Stimulated activated CD8-positive, alpha-beta memory T cell treated with anti-CD3 and anti-CD28 coated beads, Interleukin-4, amount 100 ng/mL, for 24 hours (primary cell): ENCODE results near the gene CYP2C9.
"Not testable (repeated sequence)": the region's sequence is repeated elsewhere in the genome, so short reads cannot be mapped to it uniquely, and the experiment has no call there.

Experiments
- DNase-seq: peaks from one replicate; pipeline ENCODE4 v3.0.0-alpha.2; 2020; ENCODE audit warnings: low read depth

CYP2C9 gene

DNA sequence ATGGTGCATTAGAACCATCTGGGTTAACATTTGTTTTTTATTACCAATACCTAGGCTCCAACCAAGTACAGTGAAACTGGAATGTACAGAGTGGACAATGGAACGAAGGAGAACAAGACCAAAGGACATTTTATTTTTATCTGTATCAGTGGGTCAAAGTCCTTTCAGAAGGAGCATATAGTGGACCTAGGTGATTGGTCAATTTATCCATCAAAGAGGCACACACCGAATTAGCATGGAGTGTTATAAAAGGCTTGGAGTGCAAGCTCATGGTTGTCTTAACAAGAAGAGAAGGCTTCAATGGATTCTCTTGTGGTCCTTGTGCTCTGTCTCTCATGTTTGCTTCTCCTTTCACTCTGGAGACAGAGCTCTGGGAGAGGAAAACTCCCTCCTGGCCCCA is at the start of gene CYP2C9:
CYP2C9 (plus strand) TSS at position 276 of the 400 bp plus-strand sequence; CDS start at position 301, 25 bp downstream.
- no peak for DNase-seq

DNA sequence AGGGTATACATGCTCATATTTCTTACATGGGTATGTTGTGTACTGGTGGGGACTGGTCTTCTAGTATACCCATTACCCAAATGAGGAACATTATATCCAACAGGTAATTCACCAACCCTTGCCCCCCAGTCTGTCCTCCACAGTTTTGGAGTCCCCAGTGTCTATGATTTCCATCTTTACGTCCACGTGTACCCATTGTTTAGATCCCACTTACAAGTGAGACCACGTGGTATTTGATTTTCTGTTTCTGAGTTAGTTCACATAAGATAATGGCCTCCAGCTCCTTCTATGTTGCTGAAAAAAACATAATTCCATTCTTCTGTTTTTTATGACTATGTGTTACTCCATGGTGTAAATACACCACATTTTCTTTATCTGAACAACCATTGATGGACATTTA is 49.3 kb upstream of the CYP2C9 start:
- DNase-seq: no peak

DNA sequence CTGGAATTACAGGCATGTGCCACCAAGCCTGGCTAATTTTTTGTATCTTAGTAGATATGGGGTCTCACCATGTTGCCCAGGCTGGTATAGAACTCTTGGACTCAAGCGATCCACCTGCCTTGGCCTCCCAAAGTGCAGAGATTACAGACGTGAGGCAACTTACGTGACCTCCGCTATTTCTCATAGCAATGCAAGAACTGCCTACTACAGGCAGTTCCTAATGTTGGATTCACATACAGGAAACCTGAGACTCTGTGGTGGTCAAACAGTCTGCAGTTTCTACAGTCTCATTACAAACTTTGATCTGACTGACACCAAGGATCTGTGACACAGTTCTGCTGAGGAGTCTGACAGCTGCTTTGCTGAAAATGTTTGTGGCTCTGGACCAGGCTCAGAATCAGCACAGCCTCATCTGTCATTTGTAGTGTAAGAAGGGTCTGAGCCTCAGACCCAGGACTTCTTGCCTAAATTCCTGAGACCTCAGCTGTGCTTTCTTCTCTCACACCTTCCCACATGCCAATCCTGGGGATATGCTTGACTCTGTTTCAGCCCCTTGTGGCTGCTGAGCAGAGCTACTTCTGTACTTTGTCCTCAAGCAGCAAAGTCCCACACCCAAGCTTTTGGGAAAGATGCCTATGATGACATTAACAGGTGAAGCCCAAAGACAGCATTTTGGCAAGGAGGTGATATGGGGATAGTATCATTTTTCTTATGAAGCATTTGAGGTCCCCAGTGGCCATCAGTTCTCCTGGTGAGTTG is 48.0 kb upstream of the CYP2C9 start:
- no peak for DNase-seq

DNA sequence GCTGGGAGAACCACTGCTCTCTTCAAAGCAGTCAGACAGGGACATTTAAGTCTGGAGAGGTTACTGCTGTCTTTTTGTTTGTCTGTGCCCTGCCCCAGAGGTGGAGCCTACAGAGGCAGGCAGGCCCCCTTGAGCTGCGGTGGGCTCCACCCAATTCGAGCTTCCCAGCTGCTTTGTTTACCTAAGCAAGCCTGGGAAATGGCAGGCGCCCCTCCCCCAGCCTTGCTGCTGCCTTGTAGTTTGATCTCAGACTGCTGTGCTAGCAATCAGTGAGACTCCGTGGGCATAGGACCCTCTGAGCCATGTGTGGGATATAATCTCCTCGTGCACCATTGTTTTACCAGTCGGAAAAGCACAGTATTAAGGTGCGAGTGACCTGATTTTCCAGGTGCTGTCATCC is 40.0 kb upstream of the CYP2C9 start:
- not testable (repeated sequence) for DNase-seq

DNA sequence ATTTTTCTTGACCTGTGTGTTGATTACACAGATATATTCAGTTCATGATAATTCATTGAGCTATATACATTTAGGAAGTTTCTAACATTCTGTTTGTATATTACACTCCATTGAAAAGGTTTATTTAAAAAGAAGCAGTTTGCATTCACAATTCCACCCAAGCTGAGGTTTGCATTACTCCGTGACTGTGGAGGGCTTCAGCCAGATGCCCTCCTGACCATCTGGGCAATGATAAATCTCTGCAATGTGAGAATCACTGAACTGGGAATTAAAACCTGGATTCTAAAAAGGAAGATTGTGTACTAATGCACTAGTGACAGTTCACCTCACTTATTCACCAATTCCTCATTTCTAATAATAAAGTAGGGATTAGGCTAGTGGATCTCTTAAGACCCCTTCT is 36.4 kb upstream of the CYP2C9 start:
- DNase-seq: no peak

DNA sequence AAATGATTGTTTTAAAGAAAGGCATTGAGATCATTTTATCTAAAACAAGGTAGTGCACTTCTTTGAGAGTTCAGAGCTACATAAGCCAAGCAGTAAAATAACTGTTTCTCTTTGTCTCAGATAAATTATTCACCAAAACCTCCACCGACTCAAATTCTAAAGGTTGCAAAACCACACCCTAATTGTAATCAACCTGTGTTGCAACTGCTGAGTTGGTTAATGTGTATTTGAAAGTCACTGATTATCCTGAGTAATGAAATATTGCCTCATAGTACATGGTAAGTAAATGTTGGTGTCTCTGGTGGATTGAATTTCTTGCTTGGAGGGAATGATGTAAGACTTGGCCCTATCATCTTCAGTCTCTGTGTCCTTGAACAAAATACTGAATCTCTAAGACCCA is 35.9 kb upstream of the CYP2C9 start:
- DNase-seq: no peak

DNA sequence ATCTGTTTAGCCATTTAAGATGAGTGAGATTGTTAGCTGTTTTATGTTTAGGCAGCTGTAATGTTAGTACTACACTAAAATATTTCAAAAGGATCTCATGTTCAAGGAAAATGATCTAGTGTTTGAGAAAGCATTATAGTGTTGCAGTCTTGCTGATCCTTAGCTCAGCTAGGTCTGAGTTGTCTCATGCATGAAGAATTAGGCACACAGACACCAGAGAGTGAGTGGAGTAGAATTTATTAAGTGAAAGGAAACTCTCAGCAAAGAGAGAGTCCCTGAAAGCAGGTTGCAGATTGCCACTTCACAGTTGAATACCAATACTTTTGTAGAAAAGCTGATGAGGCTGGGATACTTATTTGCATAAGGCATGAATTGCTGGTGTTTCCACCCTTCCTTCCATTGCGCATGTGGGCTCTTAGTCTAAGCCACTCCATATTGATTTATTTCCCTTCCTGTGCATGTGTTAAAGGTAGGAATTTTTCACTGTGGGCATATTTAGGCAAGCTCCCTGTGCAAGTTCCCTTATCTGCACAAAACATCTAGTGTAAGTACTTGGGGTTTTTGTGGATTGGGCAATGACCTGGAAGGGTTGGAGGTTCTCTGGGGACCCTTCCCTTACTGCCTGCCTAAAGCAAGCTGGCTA is 33.8 kb upstream of the CYP2C9 start:
- not testable (repeated sequence) for DNase-seq

DNA sequence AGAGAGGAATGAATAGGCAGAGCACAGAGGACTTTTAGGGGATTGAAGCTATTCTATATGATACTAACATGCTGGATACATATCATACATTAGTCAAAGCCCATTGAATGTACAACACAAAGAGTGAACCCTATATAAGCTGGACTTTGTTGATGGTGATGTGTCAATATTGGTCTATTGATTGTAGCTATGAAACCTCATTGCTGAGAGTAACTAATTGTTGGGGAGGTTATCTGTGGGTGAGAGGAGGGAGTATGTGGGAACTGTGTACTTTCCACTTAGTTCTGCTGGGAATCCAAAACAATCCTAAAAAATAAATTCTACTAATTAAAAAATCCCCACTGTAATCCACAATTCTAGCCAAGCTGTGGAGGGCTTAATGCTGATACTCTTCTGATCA is 22.0 kb upstream of the CYP2C9 start:
- DNase-seq: no peak

DNA sequence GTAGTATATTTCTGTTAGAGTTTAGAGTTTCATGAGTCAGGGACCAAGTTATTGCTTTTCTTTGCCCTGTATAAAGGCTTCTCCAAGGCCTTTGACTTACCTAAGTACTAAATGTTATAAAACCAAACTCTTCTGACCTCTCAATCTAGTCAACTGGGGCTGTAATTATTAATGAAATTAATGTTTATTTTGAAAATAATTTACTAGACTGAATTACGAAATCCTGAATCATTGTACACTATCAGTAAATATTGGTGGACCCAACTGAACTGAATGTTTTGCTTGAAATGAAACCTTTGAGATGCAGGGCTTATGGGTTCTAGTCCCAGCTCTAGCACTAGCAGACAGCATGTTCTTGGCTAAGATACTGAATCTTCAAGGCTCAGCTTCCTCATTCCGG is 1.7 kb upstream of the CYP2C9 start:
- no peak for DNase-seq

DNA sequence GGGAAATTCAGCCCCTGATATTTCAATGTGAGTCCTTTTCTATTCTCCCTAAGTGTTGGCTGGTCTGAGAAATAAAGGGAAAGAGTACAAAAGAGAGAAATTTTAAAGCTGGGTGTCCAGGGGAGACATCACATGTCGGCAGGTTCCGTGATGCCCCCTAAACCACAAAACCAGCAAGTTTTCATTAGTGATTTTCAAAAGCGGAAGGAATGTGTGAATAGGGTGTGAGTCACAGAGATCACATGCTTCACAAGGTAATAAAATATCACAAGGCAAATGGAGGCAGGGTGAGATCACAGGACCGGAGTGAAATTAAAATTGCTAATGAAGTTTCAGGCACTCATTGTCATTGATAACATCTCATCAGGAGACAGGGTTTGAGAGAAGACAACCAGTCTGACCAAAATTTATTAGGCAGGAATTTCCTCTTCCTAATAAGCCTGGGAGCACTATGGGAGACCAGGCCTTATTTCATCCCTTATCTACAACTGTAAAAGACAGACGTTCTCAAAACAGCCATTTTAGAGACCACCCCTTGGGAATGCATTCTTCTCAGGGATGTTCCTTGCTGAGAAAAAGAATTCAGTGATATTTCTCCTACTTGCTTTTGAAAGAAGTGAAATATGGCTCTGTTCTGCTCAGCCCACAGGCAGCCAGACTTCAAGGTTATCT is 5.1 kb downstream of the CYP2C9 start:
- DNase-seq: not testable (repeated sequence)

DNA sequence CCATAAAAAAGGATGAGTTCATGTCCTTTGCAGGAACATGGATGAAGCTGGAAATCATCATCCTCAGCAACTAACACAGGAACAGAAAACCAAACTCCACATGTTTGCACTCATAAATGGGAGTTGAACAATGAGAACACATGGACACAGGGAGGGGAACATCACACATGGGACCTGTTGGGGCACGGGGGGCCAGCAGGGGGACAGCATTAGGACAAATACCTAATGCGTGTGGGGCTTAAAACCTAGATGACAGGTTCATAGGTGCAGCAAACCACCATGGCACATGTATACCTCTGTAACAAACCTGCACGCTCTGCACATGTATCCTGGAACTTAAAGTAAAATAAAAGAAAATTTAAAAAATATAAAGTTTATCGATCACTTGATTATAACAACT is 7.7 kb downstream of the CYP2C9 start:
- DNase-seq: not testable (repeated sequence)

DNA sequence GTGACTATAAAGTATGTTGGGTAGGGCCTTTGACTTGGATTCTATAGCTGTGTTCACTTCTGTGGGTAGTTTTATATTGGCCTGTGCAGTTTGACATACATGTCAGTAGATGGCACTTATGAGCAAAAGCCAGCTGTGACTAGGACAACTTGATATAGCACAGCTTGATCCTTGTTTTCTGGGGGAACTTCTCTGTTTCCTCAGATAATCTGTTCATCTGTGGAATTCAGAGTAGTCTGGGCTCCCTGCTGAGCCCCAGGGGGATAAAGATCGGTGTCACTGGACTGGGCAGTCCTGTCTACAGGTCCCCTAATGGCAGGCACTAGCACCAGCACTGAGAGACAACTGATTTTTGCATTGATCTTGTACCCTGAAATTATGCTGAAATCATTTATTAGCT is 25.4 kb downstream of the CYP2C9 start:
- DNase-seq: no peak

DNA sequence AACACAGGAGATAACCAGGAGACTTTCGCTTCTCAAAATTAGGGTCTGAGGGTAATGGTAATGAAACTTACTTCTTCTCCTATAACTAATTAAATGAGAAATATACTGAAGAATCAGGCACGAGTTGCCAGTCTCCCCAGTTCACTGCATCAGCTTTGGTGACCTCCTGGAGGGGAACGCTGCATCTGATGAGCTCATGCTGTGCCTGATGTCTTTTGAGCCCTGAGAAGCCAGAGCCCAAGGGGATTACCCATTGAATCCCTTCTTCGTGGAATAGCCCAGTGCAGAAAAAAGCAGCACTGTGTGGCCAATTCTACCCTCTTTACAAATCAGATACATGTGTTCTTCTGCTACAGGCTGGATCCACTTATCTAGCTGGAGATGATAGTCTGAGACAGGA is 45.1 kb downstream of the CYP2C9 start:
- DNase-seq: no peak

DNA sequence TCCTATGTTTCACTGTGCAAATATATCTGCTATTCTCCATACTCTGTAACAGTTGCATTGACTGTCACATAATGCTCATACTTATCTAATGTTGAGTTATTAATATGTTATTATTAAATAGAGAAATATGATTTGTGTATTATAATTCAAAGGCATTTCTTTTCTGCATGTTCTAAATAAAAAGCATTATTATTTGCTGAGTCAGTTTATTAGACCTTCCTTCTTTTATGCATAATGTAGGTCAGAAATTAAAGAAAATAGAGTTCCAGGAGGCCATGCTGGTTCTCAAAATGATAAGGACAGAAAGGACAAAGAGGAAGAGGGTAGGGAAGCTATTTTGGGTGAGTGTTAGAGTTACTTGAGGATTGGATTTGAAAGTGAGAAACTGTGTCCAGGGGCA is 50.7 kb downstream of the CYP2C9 start:
- DNase-seq: no peak

DNA sequence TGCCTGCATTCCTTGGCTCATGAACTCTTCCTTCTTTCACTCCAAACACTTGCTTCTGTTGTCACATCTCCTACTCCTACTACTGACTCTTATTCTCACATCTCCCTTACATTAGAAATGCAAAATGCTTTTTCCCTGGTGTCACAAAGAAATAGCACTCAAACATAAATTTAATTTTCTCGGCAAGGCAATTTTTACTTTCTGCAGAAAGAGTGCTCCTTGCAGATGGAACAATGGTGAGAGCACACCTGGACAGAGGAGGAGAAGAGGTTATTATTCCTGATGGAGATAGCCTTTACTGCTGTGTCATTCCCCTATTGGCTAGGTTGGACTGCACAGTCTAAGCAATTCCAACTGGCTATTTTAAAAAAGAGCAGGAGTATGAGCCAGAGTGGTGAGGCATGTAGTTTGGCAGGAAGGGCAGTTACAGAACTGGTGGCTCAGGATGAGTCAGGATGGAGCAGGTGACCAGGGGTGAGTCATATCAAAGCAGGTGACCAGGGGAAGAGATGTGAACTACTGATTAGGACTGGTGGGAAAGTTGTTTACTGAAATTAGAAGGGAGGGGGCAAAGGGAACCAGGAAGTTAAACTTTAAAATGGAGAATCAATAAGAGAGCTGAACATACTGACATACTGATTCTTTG is 52.9 kb downstream of the CYP2C9 start:
- DNase-seq: no peak

DNA sequence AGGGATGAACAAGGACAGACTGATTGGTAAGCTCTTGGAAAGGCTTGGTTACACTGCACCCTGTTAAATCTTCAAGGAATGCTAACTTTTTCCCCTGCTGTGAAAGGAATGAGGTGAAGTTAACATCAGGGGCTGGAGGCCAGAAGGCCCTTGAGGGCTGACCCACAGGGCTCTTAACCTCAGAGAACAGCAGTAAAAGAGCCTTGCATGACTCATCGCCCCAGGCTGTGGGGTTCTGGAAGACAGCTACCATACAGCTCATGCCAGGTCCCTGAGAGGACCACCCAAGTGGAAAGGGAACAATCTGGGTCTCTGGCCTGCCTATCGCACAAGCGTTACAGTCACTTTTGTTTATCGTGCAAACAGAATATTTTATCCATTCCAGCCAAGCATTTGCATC is 54.4 kb downstream of the CYP2C9 start:
- DNase-seq: no peak

DNA sequence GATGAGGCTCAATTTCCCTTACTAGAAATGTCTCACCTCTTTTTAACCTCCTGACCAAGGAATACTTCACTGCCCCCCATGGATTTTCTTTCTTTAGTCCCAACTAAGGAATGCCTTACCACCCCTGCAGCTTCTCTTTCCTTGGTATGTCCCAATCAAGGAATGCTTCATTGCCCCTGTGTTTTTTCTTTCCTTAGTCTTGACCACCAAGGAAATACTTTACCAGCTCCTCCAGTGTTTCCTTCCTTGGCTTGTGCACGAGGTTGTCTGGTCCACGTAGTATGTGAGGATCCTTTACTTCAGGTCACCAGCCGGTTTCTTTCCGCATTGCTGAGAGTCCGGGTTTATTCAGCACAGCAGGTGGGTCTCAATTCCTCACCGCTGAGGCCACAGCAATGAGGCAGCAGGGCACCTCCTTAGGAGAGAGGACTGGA is 59.3 kb downstream of the CYP2C9 start:
- no peak for DNase-seq

DNA sequence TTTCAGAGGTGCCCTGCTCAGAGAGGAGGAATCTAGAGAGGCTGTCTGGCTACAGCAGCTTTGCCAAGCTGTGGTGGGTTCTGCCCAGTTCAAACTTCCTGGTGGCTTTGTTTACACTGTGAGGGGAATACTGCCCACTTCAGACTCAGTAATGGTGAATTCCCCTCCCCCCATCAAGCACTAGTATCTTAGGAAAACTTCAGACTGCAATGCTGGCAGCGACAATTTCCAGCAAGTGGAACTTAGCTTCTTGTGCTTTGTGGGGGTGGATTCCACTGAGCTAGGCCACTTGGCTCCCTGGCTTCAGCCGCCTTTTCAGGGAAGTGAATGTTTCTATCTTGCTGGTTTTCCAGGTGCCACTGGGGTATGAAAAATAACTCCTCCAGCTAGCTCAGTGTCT is 88.0 kb downstream of the CYP2C9 start:
- no peak for DNase-seq

DNA sequence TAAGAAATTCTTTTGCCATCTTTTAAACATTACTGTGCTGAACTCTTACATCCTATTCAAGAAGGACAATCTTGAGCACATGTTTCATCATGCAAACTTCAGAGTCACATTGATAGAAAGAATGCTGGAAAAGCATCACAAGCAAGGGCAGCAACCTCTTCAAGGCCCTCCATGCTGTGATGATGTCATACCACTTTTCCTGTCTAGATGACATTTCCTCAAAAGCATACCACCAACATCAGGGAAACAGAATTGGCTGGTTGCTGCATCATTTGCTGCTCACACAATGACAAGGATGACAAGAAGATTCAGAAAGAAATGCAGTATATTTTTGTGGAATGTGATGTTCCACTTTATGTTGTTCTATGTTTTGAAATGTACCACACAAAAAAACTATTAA is 93.2 kb downstream of the CYP2C9 start:
- no peak for DNase-seq

DNA sequence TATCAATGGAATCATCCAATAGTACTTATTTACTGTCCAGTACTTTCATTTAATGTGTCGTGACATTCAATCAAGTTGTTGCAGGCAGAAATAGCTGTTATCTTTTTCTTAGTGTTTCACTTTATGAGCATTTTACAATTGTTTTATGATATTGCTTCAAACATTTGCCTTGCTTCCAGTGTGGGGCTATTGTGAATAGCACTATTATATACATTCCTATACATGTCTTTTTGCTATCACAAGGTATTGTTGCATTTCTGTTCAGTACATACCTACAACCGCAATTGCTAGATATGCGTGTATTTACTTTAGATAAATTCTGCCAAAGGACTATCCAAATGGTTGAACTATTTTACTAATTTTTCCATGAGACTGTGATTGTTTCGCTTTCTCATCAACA is 95.9 kb downstream of the CYP2C9 start:
- DNase-seq: no peak

DNA sequence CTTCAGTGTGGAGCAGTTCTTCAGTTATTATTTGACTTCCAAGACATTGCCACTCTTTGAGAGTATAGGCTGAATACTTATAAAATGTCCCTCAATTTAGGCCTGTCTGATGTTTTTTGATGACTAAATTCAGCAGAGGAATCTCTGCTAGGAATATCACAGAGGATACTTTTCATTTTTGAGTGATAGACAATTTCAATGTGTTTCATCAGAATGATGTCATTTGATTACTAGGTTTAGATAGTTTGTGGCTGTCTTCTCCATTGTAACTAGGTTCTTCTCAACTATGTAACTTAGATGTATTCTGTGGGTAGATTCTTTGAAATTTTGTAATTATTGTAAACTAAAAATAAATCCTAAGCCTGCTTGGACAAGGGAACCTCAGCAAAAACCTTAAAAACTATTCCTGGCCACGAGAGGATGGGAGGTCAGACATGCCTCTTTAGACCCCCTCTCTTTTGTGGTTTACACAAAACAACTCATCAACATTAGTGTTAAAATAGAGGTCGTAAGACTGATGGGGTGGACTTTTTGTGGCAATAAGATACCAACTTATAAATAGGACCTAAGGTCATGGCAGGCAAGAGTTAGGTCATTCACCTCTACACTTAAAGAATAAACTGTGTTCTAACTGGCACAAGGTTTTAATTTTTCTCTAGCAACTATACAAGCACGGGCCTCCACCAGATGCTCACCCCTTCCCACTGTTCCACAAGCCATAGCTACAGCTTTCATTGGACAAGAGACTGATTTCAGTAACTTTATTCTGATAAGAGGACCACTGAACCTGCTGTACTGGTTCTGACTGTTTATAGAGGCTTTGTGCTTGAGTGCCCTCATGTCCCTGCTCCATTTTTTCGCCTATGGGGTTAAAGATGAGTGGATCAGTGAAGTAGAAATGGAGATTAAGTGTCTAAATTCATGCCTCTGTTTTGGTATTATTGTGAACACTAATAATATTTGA is 97.2 kb downstream of the CYP2C9 start:
- no peak for DNase-seq

DNA sequence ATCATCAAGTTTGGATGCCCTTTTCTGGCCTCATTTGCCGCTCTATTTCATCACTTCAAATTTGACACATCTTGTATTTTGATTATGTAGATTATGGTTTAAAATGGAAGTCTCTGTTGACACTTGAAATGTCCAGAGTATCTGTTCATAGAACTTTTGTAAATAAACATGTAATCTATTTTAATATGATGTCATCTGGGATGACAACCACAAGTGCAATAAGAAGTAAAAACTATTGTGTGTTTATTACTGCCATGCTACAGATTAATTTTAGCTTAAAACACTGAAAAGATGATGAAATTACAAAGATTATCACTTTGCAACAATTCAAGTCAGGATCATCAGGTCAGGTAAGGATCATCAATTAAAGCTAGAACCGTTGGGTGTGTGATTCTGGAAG is 100.8 kb downstream of the CYP2C9 start:
- no peak for DNase-seq
